NT2/D1 (cell line): ENCODE measurements around the gene ZFP57.

Experiments
- SUZ12 ChIP-seq: IDR thresholded peaks from 2 replicates; pipeline ENCODE4 v1.6.1; 2011; ENCODE audit not compliant: insufficient read length, insufficient read depth; ENCODE audit errors: extremely low read depth
- YY1 ChIP-seq: IDR thresholded peaks from 2 replicates; pipeline ENCODE4 v1.6.1; 2011; ENCODE audit not compliant: insufficient read length, insufficient read depth
- ZNF274 ChIP-seq: IDR thresholded peaks from 2 replicates; pipeline ENCODE4 v1.6.1; 2011; ENCODE audit warnings: mild to moderate bottlenecking, low read depth, low read length

- TF ChIP-seq ZNF274 = no peak
- TF ChIP-seq YY1 = no peak
- TF ChIP-seq SUZ12 = no peak
Measured at GRCh38 chr6:29671026-29671425, 9.9 kb downstream of the ZFP57 start.
